Subcutaneous adipose tissue (tissue), 4 donors: ENCODE results near the gene DUSP1. TPM values are rescaled to one million over a fixed set of nuclear protein-coding genes. Genes with fewer than 3 reads are reported as not detected.

Source experiments
- total RNA-seq, 4 donors: library from RNA; depleted of rRNA; stranded (reverse); fragments of >200 nt; gene quantifications; one replicate each; pipeline ENCODE4 v1.1.0, GENCODE V29; 2016
- TF ChIP-seq, protein P1 (sequence below): fragments of 450-650 bp; IDR thresholded peaks from one replicate; pipeline ENCODE4 v1.5.1; 2016; ENCODE audit warnings: low read depth, mild to moderate bottlenecking, control low read depth, antibody characterized with exemption, moderate library complexity

Gene DUSP1
- total RNA-seq, 4 donors from 2014 or later: 742 to 1,576 (median 1,059) TPM

GRCh38 chr5:172735141-172735831 is 35.7 kb downstream of the DUSP1 start:
- TF ChIP-seq, protein P1, sequence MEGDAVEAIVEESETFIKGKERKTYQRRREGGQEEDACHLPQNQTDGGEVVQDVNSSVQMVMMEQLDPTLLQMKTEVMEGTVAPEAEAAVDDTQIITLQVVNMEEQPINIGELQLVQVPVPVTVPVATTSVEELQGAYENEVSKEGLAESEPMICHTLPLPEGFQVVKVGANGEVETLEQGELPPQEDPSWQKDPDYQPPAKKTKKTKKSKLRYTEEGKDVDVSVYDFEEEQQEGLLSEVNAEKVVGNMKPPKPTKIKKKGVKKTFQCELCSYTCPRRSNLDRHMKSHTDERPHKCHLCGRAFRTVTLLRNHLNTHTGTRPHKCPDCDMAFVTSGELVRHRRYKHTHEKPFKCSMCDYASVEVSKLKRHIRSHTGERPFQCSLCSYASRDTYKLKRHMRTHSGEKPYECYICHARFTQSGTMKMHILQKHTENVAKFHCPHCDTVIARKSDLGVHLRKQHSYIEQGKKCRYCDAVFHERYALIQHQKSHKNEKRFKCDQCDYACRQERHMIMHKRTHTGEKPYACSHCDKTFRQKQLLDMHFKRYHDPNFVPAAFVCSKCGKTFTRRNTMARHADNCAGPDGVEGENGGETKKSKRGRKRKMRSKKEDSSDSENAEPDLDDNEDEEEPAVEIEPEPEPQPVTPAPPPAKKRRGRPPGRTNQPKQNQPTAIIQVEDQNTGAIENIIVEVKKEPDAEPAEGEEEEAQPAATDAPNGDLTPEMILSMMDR: no peak

DNA sequence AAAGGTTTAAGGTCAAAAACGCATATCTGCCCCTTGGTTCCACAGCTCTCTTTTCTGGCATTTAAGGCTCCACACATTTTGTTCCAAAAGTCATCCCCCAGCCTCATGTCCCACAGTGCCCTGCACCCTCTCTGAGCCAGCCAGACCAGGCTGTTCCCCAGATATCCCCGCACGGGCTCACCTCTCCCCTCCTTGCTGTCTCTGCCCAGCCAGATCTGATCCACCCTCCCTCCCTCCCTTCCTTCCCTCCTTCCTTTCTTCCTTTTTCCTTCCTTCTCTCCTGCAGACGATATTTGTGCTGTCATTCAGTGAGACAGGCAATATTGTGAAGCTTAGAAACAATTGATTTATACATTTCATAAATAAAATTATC is 37.0 kb downstream of the DUSP1 start:
- TF ChIP-seq, protein P1: no peak

DNA sequence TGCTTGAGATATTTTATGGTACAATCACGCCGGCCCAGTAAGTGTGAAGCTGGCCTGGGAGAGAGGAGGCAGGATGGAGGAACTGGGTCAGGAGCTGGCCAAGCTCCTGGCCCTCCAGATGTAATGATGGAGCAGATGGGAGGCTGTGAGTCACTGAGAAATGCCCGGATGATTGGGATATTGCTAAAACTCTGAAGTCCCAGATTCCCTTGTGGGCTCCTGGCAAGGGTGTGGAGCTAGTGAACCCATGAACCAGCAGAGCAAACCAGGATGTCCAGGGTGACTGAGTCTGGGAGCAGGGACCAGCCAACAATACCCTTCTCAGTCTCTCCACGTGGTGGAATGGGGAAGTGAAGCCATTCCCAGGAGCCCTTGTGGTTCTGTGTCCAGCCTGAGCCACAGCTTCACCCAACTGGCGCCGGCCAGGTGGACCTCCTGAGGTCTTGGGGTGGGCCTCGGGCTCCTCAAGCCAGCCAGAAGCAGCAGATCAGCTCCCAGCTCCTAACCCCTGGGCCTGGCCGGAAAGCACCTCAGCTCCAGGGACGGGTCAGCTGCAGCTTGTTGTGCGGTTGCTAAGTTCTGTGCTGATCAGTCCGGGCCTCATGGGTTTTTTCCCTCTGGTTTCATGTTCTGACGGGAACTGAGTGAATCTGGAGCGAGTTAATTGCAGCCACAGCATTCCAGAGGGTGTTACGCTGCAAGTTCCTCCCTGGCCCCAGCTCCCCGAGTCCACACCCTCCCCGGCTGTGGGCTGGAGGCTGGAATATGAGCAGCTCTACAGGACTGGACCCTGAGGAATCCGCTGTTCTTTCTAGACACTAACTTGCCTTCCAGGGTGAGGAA is 37.6 kb downstream of the DUSP1 start:
- TF ChIP-seq, protein P1: no peak

DNA sequence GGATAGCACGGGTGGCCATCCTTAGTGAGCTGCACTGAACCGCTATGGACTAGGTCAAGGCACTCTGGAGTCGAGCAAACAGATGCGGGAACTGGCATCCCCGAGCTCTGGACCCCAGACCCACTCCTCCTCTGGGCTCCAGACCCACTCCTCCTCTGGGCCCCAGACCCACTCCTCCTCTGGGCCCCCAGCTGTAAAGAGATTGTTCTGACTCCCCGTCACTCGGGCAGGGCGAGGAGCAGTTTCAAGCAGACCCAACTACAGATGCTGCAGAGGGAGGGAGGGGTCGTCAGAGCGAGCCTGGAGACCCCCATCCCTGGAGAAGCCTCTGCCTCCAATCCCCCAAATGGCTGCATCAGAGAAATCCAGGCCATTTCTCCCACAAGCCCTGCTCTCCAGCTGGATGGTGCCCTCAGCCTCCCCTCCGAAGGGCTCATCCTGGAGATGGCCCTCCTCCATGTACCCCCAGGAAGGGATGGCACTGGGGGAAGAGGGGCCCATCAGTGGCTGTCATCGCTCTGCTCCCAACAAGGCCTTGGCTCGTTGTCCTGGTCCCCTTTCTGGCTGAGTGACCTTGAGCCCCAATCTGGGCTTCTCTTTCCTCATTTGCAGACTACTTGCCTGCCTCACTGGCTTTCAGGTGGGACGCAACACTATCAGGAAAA is 38.7 kb downstream of the DUSP1 start:
- TF ChIP-seq, protein P1: no peak

DNA sequence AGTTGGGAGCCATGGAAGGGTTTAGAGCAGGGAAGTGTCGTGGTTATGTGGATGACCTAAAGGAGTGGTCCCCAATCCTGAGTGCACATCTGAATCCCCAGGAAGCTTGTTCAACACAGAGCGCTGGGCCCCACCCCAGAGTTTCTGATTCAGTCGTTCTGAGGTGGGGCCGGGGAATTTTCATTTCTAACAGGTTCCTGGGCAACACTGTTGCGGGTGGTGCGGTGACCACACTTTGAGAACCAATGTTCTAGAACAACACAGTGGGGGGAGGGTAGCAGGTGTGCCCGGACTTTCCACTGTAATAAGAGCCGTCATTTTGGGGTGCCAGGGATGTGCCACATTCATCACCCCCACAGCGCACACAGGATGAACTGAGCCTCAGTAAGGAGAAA is 39.3 kb downstream of the DUSP1 start:
- TF ChIP-seq, protein P1: no peak

DNA sequence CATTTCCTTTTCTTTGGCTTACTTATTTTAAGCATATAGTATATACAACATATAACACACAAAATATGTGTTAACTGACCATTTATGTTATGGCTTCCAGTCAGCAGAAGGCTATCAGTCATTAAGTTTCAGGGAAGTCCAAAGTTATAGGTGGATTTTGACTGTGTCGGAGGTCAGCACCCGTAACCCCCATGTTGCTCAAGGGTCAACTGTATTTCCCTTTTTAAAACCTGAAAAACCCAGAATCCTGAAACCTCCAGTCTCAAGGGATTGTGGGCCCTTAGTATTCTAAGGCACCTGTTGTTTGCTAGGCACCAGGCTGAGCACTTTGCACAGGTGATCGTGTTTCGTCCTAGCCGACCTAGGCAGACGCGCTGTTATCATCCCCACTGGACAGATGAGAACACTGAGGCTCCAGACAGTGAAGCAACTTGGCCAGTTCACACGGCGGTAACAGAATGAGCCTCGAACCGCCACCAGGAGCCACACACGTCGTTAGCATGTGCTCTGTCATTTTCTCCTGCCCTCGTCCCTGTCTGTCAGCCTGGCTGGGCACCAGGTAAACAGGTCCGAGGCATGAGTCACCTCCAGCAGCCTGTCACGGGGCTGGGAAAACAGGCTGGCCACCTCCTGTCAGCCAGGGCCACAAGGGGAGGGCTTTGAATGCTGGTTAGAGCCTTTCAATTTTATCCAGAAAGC is 39.9 kb downstream of the DUSP1 start:
- TF ChIP-seq, protein P1: no peak

- TF ChIP-seq, protein P1: no peak
Observed at GRCh38 chr5:172730222-172730621, 40.8 kb downstream of the DUSP1 start.
